Measurements from ENCODE around the gene COBLL1.

- TF ChIP-seq, protein P1, sequence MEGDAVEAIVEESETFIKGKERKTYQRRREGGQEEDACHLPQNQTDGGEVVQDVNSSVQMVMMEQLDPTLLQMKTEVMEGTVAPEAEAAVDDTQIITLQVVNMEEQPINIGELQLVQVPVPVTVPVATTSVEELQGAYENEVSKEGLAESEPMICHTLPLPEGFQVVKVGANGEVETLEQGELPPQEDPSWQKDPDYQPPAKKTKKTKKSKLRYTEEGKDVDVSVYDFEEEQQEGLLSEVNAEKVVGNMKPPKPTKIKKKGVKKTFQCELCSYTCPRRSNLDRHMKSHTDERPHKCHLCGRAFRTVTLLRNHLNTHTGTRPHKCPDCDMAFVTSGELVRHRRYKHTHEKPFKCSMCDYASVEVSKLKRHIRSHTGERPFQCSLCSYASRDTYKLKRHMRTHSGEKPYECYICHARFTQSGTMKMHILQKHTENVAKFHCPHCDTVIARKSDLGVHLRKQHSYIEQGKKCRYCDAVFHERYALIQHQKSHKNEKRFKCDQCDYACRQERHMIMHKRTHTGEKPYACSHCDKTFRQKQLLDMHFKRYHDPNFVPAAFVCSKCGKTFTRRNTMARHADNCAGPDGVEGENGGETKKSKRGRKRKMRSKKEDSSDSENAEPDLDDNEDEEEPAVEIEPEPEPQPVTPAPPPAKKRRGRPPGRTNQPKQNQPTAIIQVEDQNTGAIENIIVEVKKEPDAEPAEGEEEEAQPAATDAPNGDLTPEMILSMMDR (optimal IDR thresholded peaks at IDR 0.05 in 1 of 3, IDR thresholded peaks at IDR 0.05 in 1 of 3, conservative IDR thresholded peaks at IDR 0.05 in 1 of 3; ENCODE audit: extremely low read depth in 1 of 3, insufficient read depth in 2 of 3, low read length in 3 of 3) = no peak
- no peak for TF ChIP-seq EZH2 (IDR thresholded peaks at IDR 0.05; ENCODE audit: low read length)
Measured at GRCh38 chr2:164831887-164832286, 9.7 kb downstream of the COBLL1 start.
